Liver (tissue), 3 donors: ENCODE measurements around the gene IFI27L1.

Experiments
- MAX ChIP-seq: IDR thresholded peaks from 2 replicates; pipeline ENCODE4 v1.6.1; 2016; ENCODE audit warnings: antibody characterized with exemption
- RAD21 ChIP-seq, 2 donors: IDR thresholded peaks; 2 replicates each; pipeline ENCODE4 v1.6.1; 2016; ENCODE audit warnings: antibody characterized with exemption in 2 of 2, mild to moderate bottlenecking in 2 of 2
- YY1 ChIP-seq: IDR thresholded peaks from 2 replicates; pipeline ENCODE4 v1.6.1; 2016; ENCODE audit warnings: antibody characterized with exemption, mild to moderate bottlenecking
- TF ChIP-seq, protein P1 (sequence below): fragments of 150-350 bp; IDR thresholded peaks from 2 replicates; pipeline ENCODE4 v1.5.1; 2017; ENCODE audit warnings: improper control_type of control experiment, low read depth, low read length; ENCODE audit not compliant: missing input control
- TF ChIP-seq, protein P2 (sequence below): IDR thresholded peaks from 2 replicates; pipeline ENCODE4 v1.6.1; 2016; ENCODE audit warnings: antibody characterized with exemption, mild to moderate bottlenecking
- donor health status: healthy.
- donor health status: healthy.

DNA sequence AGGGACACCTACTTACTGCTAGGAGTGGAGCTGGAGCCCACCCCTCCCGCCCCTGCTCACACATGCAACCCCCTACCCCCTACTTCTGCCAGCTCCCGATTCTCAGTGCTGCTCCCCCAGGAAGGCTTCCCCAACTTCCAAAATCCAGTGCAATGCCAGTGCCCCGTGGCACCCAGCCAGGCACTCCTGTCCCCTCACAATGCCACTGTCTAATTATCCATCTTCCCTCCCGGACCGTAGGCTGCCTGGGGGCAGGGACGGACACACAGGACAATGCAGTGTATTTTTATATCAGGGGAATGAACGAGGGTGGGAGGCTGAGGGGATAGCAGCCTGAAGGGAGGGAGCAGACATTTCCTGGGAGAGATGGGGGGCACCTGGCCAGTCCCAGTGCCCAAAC is 42.6 kb upstream of the IFI27L1 start:
- TF ChIP-seq, protein P1, sequence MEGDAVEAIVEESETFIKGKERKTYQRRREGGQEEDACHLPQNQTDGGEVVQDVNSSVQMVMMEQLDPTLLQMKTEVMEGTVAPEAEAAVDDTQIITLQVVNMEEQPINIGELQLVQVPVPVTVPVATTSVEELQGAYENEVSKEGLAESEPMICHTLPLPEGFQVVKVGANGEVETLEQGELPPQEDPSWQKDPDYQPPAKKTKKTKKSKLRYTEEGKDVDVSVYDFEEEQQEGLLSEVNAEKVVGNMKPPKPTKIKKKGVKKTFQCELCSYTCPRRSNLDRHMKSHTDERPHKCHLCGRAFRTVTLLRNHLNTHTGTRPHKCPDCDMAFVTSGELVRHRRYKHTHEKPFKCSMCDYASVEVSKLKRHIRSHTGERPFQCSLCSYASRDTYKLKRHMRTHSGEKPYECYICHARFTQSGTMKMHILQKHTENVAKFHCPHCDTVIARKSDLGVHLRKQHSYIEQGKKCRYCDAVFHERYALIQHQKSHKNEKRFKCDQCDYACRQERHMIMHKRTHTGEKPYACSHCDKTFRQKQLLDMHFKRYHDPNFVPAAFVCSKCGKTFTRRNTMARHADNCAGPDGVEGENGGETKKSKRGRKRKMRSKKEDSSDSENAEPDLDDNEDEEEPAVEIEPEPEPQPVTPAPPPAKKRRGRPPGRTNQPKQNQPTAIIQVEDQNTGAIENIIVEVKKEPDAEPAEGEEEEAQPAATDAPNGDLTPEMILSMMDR = no peak
- TF ChIP-seq MAX (no peak), YY1 (no peak), RAD21 (IDR thresholded peaks at IDR 0.05) (no peak)
- TF ChIP-seq, protein P2, sequence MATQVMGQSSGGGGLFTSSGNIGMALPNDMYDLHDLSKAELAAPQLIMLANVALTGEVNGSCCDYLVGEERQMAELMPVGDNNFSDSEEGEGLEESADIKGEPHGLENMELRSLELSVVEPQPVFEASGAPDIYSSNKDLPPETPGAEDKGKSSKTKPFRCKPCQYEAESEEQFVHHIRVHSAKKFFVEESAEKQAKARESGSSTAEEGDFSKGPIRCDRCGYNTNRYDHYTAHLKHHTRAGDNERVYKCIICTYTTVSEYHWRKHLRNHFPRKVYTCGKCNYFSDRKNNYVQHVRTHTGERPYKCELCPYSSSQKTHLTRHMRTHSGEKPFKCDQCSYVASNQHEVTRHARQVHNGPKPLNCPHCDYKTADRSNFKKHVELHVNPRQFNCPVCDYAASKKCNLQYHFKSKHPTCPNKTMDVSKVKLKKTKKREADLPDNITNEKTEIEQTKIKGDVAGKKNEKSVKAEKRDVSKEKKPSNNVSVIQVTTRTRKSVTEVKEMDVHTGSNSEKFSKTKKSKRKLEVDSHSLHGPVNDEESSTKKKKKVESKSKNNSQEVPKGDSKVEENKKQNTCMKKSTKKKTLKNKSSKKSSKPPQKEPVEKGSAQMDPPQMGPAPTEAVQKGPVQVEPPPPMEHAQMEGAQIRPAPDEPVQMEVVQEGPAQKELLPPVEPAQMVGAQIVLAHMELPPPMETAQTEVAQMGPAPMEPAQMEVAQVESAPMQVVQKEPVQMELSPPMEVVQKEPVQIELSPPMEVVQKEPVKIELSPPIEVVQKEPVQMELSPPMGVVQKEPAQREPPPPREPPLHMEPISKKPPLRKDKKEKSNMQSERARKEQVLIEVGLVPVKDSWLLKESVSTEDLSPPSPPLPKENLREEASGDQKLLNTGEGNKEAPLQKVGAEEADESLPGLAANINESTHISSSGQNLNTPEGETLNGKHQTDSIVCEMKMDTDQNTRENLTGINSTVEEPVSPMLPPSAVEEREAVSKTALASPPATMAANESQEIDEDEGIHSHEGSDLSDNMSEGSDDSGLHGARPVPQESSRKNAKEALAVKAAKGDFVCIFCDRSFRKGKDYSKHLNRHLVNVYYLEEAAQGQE = no peak
